ENCODE measurements around the gene FRMD3.

Gene FRMD3

DNA sequence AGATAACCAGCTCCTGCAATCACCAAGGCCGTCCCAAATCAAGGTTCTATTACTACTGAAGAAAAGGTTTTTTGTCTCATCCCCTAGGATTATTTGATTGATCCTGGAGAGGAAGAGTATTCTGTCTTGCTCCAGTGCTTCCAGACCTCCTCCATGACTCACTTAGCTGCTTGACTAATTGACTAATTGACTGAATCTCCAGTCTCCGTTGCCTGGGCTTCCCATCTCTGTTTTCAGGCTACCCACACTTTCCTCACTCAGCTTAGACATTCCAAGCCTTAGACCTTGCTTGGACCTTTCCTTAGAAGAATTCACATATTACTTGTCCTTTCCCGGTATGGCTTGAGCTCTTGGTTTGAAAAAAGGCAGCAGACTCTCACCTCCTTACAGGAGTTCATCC, 60.6 kb downstream of the FRMD3 start:
- TF ChIP-seq, protein P1, sequence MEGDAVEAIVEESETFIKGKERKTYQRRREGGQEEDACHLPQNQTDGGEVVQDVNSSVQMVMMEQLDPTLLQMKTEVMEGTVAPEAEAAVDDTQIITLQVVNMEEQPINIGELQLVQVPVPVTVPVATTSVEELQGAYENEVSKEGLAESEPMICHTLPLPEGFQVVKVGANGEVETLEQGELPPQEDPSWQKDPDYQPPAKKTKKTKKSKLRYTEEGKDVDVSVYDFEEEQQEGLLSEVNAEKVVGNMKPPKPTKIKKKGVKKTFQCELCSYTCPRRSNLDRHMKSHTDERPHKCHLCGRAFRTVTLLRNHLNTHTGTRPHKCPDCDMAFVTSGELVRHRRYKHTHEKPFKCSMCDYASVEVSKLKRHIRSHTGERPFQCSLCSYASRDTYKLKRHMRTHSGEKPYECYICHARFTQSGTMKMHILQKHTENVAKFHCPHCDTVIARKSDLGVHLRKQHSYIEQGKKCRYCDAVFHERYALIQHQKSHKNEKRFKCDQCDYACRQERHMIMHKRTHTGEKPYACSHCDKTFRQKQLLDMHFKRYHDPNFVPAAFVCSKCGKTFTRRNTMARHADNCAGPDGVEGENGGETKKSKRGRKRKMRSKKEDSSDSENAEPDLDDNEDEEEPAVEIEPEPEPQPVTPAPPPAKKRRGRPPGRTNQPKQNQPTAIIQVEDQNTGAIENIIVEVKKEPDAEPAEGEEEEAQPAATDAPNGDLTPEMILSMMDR (IDR thresholded peaks at IDR 0.05; ENCODE audit: low read length, missing control alignments), result no peak
- no peak for DNase-seq (ENCODE audit: low read depth)
- H3K4me3 ChIP-seq (replicated peaks; ENCODE audit: low read depth, low read length), result no peak overlapping the region

DNA sequence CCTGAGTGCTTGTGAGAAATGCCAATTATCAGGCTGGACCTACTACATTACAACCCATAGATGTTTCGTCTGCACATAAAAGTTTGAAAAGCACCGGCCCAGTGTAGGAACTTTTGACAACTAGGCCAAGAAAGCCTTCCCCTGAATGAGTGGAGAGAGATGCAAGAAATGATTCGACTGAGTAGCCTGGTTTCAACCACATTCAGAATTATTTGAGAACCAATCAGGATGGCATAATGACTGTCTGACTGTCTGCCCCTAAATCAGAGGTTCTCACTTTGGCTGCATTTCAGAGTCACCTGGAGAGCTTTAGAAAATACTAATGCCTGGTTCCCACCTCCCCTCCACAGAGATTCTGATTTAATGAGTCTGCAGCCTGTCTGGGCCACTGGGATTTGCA, 61.1 kb downstream of the FRMD3 start:
- no peak overlapping the region for H3K4me3 ChIP-seq (replicated peaks; ENCODE audit: low read depth, low read length)
- no peak for DNase-seq (ENCODE audit: low read depth)

DNA sequence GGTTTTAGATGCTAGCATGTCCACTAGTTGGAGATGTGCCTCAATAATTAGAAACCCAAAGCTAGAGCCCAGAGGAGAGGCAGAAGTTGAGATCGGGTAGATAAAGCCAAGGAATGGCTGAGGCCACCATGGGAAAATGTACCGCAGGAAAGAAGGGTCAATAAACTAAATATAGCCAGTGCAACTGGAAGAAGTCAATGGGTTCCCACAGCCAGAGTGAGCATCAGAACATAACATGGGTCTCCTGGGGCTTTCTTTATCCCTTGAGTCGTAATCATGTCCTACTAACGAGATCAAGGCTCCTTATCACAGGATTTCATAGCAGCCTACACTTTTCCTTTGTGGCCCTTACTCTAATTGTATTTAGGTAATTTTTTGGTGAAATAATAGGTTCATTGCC, 61.7 kb downstream of the FRMD3 start:
- no peak for DNase-seq (ENCODE audit: low read depth)
- H3K4me3 ChIP-seq (replicated peaks; ENCODE audit: low read depth, low read length), result no peak overlapping the region
- TF ChIP-seq, protein P1 (IDR thresholded peaks at IDR 0.05; ENCODE audit: low read length, missing control alignments), result no peak

More for the DNA sequence above, 61.1 kb downstream of the FRMD3 start:
- TF ChIP-seq, protein P1 (IDR thresholded peaks at IDR 0.05; ENCODE audit: low read length, missing control alignments), result no peak

DNA sequence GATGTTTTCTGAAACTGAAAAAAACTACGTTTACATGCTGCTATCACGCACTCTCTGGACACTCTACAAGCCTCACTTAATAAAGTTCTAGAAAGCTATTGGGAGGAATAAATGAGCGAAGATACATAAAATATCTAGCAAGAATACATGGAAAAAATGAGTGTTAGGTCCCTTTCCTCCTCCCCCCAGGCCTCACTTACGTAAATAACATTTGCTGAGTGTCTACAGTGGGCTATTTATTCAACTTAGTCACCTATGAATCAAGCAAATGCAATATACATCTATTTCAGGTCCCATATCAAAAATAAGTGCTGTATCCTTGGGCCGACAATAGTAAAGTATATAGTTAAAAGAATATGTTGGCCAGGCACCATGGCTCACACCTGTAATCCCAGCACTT, 62.5 kb downstream of the FRMD3 start:
- TF ChIP-seq, protein P1 (IDR thresholded peaks at IDR 0.05; ENCODE audit: low read length, missing control alignments), result no peak
- no peak overlapping the region for H3K4me3 ChIP-seq (replicated peaks; ENCODE audit: low read depth, low read length)
- DNase-seq (ENCODE audit: low read depth), result no peak

DNA sequence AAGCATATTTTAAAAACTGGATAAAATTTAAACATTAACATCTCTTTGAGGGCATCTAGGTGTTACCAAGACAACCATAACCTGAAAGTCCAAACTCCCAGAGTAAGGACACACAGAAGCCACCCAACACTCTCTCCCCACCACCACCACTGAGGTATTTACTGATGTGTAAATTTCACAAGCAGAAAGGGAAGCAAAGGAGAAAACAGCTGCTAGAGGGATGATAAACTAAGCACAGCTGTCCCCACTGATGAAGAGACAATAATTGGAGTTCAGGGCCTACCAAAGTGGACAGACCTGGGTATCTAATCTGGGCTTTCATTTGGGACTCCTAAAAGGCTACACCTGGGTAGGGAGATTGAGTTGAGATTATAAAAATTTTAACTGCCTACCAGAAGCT, 63.6 kb downstream of the FRMD3 start:
- TF ChIP-seq, protein P1 (IDR thresholded peaks at IDR 0.05; ENCODE audit: low read length, missing control alignments), result no peak
- no peak for DNase-seq (ENCODE audit: low read depth)
- H3K4me3 ChIP-seq (replicated peaks; ENCODE audit: low read depth, low read length), result no peak overlapping the region

DNA sequence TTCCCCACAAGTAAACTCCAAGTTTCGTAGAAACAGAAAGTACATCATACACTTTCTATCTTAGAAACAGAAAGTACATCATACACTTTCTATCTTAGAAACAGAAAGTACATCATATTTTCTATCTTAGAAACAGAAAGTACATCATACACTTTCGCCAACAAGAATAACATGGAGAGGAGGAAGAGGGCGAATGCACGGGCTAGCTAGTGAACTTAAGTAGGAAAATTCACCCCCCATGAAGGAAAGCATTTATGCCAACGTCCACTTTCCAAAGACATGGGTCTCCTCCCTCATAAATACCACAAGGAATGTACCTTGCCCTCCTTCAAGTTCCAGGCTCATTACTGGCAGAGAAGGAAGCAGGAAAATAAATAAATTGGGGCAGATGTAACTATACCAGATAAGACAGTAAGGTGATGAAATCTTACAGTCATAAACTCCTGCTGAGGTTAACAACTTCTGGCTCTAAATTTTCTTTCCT, 64.7 kb downstream of the FRMD3 start:
- DNase-seq (ENCODE audit: low read depth), result peak; percentile 22
- TF ChIP-seq, protein P1 (IDR thresholded peaks at IDR 0.05; ENCODE audit: low read length, missing control alignments), result no peak
- H3K4me3 ChIP-seq (replicated peaks; ENCODE audit: low read depth, low read length), result peak overlapping the region; percentile 27

DNA sequence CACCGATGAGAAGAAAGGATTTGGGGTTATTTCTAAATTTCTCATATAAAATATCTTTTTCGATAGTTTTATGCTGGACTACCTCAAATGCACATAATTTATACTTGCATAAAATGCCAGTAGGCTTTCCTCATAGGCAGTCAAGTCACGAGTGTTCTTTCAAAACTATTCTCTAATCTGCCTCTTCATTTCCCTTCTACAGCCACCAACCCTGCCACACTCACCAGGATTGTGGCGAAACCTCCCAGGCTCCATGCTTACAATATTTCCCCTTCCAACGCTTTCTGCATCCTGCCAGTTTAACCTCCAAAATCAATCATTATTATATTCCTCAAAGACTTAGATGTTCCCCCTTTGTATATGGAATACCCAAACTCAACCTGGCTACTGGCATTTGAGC, 65.4 kb downstream of the FRMD3 start:
- peak; percentile 21 for DNase-seq (ENCODE audit: low read depth)
- no peak overlapping the region for H3K4me3 ChIP-seq (replicated peaks; ENCODE audit: low read depth, low read length)
- TF ChIP-seq, protein P1 (IDR thresholded peaks at IDR 0.05; ENCODE audit: low read length, missing control alignments), result no peak
